HG02588 (cell line): ENCODE data around the gene GNB5.
A peak's percentile ranks its signal among the peaks of the same experiment; 100 is the strongest.
"Not testable (repeated sequence)": the region's sequence is repeated elsewhere in the genome, so short reads cannot be mapped to it uniquely, and the experiment has no call there.

Experiments used
- ATAC-seq: cut with Tn5 transposase; IDR thresholded peaks from one replicate; pipeline ENCODE4 v1.9.1; 2021; ENCODE audit warnings: mild to moderate bottlenecking, moderate library complexity; ENCODE audit not compliant: unreplicated experiment

The GNB5 gene

GRCh38 chr15:52191207-52191606 is at the start of gene GNB5:
Gene GNB5 (minus strand): TSS chr15:52191392. CDS start chr15:52184676, 6,716 bp downstream.
- ATAC-seq: no peak

GRCh38 chr15:52240166-52240565 is 49.0 kb upstream of the GNB5 start:
- no peak for ATAC-seq

GRCh38 chr15:52238989-52239525 is 47.9 kb upstream of the GNB5 start:
- ATAC-seq: not testable (repeated sequence)

- ATAC-seq: no peak
Measured at GRCh38 chr15:52238149-52238548, 47.0 kb upstream of the GNB5 start.

GRCh38 chr15:52236013-52236412 is 44.8 kb upstream of the GNB5 start:
- ATAC-seq: no peak

- ATAC-seq: peak; percentile 39
Measured at GRCh38 chr15:52234596-52235541, 43.7 kb upstream of the GNB5 start.

- ATAC-seq: no peak
Measured at GRCh38 chr15:52233405-52233804, 42.2 kb upstream of the GNB5 start.

GRCh38 chr15:52232327-52232726 is 41.1 kb upstream of the GNB5 start:
- peak; percentile 52 for ATAC-seq

GRCh38 chr15:52230073-52230472 is 38.9 kb upstream of the GNB5 start:
- no peak for ATAC-seq

GRCh38 chr15:52228921-52229320 is 37.7 kb upstream of the GNB5 start:
- ATAC-seq: no peak

- peak; percentile 84 for ATAC-seq
Measured at GRCh38 chr15:52227456-52227855, 36.3 kb upstream of the GNB5 start.

- ATAC-seq: no peak
Measured at GRCh38 chr15:52225230-52225629, 34.0 kb upstream of the GNB5 start.

- no peak for ATAC-seq
Measured at GRCh38 chr15:52224211-52224610, 33.0 kb upstream of the GNB5 start.

GRCh38 chr15:52221730-52222129 is 30.5 kb upstream of the GNB5 start:
- peak; percentile 57 for ATAC-seq

GRCh38 chr15:52220937-52221660 is 29.9 kb upstream of the GNB5 start:
- ATAC-seq: peak; percentile 25

- no peak for ATAC-seq
Measured at GRCh38 chr15:52220251-52220650, 29.1 kb upstream of the GNB5 start.

GRCh38 chr15:52218816-52219215 is 27.6 kb upstream of the GNB5 start:
- no peak for ATAC-seq

- no peak for ATAC-seq
Measured at GRCh38 chr15:52218371-52218770, 27.2 kb upstream of the GNB5 start.

- no peak for ATAC-seq
Measured at GRCh38 chr15:52217186-52217585, 26.0 kb upstream of the GNB5 start.

GRCh38 chr15:52214553-52214952 is 23.4 kb upstream of the GNB5 start:
- no peak for ATAC-seq

GRCh38 chr15:52213206-52213605 is 22.0 kb upstream of the GNB5 start:
- no peak for ATAC-seq
